DMS53 treated with DMSO at 0.1 percent for 48 hours (cell line): ENCODE measurements around the gene CTRB1.

Source experiments
- DNase-seq: peaks from one replicate; lab custom pipeline; 2025; ENCODE audit not compliant: unreplicated experiment; lab: John Stamatoyannopoulos, UW

Gene CTRB1

DNA sequence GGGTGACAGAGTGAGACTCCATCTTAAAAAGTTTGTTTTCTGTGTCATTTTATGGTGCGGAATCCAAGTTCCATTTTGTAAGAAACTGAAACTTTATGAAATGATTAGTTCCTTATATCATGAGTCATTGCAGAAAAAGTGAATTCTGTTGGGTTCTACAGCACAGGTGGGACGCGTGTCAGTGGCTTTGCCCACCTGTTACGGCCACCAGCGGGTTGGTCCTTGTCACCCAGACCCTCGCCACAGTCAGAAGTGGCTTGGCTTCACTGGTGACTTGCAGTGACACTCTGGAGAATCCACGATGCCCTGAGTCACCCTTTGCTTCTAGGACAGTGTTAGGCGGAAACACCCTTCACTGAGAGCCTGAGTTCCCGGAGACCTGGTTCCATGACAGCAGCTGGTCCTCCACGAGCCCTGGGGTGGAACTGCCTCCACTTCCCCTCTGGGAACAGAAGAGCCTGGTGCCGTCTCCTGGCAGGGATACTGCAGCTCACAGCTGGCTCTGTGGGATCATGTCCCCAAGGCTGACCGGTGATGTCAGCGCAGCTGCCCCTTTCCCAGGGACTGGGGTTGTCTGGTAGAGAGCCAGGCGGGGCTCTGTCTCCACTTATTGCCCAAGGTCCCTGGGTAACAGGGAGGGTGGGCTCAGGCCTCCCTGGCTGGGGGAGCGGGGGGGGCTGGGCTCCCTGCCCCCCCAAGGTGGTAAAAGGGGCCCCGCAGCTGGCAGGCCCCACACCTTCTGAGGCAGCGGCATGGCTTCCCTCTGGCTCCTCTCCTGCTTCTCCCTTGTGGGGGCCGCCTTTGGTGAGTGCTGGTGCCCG is at the start of gene CTRB1:
Gene CTRB1 (plus strand): TSS at position 733 of the 821 bp plus-strand sequence. CDS start 20 bp downstream, at position 753.
- no peak for DNase-seq

DNA sequence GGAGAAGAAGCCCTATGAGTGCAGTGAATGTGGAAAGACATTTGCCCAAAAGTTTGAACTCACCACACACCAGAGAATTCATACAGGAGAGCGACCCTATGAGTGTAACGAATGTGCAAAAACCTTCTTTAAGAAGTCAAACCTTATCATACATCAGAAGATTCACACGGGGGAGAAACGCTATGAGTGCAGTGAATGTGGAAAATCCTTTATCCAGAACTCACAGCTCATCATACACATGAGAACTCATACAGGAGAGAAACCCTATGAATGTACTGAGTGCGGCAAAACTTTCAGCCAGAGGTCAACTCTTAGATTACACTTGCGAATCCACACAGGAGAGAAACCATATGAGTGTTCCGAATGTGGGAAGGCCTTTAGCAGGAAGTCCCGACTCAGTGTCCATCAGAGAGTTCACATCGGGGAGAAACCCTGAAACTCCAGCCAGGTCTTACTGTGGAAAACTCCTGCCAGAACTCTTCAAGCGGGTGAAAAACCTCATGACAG is 48.8 kb upstream of the CTRB1 start:
- DNase-seq: no peak

DNA sequence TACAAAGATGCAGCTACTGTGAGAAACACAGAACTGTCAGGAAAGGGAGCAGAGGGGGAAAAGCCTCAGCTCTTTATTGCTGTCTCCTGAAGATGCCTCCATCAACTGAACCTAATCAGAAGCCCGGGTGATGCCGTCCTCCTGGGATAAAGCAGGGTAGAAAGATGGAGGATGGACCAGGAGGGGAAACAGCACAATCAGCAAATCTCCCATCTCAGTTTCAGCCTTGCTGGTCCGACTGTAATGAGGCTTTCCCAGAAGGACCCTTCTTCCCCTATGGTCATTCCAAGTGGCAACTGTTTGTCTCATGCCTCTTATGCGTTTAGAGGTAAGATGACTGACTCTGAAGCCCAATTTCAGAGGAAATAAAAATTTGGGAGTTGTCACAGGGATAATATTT is 46.2 kb upstream of the CTRB1 start:
- no peak for DNase-seq

DNA sequence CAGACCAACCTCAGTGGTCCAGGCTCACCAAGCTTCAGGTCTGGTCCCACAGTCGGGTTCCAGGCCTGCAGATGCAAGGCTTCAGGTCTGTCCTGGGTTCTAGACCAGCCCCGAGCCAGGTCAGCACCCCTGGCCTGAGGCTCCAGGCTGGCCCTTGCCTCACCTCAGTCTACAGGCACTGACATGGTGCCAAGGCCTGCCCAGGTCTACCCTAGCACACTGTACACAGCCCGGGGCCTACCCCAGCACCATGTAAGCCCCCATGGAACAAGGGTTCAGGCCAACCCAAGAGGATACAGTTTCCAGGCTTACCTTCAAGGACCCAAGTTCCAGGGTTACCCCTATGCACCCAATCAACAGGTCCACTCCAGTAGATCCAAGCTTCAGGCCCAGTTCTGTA is 43.7 kb upstream of the CTRB1 start:
- no peak for DNase-seq

DNA sequence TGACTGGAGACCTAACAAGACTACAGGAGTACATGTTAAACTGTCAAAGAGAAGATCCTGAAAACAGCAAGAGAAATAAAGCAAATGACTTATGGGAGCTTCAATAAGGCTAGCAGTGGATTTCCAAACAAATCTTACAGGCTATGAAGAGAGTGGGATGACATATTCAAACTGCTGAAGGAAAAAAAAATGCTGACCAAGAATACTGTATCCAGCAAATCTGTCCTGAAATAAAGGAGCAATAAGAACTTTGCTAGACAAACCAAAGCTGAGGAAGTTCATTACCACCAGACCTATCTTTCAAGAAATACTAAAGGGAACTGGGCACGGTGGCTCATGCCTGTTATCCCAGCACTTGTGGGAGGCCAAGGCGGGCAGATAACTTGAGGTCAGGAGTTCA is 41.9 kb upstream of the CTRB1 start:
- no peak for DNase-seq

DNA sequence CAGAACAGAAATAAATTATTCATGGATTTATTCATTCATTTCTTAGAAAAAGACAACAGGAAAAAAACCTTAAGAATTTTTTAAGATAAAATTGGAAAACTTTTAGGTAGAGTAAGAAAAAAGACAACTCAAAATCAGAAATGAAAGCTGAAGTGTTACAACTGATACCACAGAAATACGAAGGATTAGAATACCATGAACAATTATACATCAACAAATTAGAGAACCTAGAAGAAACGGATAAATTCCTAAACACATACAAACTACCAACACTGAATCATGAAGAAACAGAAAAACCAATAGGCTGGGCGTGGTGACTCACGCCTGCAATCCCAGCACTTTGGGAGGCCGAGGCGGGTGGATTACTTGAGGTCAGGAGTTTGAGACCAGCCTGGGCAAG is 39.6 kb upstream of the CTRB1 start:
- no peak for DNase-seq

DNA sequence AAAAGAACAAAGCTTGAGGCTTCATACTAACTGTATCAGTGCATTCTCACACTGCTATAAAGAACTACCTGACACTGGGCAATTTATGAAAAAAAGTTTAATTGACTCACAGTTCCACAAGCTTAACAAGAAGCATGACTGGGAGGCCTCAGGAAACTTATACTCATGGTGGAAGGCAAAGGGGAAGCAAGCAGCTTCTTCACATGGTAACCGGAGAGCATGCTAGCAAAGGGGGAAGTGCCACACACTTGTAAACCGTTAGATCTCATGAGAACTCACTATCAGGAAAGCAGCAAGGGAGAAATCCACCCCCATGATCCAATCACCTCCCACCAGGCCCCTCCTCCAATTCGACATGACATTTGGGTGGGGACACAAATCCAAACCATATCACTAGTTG is 37.2 kb upstream of the CTRB1 start:
- DNase-seq: no peak

DNA sequence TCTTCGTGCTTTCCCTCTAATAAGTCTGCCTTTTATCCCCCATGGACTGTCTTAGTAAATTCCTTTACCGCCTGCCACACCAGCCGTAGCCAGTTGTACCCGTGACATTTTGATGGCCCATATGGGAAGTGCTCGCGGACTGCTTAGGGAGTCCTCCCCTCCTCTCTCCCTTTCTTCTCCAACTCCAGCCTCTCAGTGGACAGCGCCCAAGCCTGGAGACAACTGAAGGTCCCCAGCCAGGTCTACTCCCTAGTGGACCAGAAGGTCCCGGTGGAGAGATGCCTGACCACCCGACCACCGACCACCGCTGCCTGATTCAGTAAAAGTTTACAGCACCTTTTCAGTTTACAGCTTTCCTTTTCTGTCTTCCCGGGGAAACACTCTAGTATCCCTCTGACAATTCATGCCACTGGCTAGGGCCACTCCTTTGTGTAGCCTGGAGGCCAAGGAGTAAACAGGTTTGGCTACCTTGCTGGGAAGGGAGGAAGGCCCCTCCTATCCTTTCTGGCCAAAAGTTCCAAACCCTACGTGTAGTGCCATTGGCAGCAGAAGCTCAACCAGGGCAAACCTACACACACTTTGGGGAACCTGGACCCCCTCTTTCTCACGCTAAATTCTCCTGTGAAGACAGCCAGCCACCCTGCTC is 29.8 kb upstream of the CTRB1 start:
- no peak for DNase-seq

DNA sequence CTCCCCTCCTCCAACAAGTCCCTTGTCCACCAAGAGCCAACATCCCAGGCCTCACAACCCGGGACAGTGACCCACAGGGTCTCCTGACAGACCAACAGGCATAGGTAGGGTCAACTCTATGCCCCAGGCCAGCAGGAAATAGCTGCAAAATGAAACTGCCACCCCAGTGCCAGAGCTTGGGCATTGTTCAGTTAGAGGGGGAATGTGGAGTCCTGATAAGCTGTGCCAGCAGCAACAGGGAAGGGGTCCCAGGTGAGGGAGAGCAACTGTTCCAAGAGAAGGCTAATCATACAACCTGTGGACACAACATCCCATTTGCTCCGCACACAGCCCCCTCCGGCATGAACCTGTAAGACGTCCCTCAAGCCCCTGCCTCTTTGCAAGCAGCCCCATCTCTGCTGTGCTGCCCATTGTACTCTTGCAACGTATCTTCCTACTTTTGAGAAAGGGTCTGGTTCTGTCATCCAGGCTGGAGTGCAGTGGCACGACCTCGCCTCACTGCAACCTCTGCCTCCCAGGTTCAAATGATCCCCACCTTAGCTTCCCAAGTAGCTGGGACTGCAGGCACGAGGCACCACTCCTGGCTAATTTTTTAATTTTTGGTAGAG is 29.0 kb upstream of the CTRB1 start:
- no peak for DNase-seq

DNA sequence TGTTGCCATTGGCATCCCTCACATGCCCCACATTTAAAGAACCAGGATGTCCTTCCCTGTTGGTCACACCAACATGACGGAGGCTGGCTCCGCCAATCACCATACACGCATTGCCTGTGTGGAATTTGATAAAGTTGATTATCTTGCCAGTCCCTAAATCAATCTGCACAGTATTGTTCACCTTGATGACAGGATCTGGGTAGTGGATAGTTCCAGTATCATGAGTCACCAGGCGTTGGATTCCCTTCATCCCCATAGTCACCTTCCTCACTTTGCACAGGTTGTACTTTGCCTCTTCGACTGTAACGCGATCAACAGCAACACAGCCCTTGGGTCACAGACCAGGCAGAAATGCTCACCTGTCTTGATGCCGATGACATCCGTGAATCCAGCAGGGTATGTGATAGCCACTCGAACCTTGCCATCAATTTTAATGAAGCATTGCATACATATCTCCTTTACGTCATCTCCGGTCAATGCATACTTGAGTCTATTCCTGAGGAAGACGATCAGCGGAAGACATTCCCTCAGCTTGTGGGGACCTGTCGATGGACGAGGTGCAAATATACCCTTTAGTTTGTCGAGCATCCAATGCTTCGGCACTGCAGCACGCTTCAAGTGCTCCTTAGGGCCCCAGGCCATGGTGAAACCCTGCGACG is 26.1 kb upstream of the CTRB1 start:
- DNase-seq: no peak

DNA sequence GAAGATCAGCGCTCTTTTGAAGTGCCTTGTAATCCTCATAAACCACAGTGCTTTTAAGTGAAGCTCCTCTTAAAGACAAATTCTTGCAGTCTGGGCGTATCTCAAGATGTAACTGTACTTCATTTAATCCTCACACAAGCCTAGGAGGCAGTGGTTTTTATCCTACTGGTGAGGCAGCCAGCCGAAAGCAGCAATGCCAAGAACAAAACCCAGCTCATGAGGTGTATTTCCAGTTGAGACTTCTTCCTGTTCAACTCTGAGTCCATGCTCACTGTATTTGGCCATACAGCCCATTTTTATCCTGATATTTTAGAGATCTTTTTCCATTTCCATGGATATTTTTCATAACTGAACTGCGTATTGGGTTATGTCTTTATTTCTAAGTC is 25.5 kb upstream of the CTRB1 start:
- DNase-seq: no peak

DNA sequence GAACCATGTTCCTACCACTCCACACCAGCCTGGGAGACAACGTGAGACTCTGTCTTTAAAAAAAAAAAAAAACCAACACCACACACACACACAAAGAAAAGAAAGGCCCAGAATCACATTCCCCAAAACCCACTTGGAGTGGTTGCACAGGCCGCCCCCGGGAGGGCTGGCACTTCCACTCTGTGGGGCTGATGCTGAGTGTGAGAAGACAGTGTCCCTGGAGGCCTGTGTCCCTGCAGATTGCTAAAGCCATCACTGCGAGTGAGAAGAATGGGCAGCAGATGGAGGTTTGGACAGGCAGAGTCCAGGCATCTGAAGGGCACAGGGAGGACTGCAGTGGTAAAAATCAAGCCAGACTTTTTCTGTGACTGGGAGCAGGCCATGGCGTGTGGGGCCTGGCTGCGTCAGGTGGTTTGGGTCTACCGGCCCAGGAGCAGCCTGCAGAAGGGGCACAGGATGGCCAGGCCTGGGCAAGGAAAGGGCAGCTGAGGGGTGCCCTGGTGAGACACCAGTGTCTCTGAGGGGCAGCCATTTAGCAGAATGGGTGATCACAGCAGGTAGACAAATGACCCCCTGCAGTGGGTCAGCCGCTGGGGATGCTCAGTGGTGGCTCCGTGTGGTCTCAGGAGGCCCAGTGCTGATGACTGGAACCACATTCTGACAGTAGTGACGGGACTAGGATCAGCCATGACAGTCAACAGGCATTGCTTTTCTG is 24.9 kb upstream of the CTRB1 start:
- no peak for DNase-seq

DNA sequence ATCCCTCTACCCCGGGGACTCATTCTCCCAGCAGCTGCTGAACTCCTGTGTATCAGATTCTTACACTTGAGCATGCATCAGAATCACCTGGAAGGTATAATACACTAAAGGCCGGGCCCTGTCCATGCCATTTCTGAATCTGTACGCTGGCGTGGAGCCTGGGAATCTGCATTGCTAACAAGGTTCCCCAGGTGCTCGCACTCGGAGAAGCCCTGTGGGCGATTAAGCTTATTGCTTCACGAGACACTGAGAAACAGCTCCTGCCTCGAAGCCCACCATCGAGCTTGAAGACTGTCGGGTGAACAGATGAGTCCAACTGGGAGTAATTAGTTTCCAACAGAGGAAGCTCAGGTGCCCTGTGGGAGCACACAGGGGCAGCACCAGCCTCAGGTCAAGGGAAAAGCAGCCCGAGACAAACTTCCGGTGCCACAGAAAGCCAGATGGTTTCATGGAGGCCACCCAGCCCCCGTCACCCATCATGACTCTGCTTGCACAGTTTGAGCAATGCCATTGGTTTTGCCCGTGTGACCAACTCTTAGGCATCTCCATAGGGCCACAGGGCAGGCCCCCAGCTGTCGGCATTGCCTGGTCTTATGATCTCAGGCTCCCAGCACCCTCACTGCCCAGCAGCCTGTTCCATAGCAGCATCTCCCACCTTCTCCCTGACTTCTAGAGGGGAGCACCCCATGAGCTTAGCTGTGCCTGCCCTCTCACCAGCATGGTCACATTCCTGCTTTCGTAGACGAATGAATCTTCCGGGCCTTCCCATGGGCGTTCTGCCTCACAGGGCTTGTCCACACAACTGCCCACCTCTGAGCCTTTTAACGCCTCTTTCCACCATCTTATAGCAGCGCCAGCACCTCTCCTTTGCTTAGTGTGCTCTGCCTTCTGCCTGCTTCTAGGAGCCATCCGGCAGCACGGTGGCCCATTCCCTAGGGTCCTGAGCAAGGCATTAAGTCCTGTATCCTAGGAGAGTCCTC is 22.7 kb upstream of the CTRB1 start:
- DNase-seq: no peak

DNA sequence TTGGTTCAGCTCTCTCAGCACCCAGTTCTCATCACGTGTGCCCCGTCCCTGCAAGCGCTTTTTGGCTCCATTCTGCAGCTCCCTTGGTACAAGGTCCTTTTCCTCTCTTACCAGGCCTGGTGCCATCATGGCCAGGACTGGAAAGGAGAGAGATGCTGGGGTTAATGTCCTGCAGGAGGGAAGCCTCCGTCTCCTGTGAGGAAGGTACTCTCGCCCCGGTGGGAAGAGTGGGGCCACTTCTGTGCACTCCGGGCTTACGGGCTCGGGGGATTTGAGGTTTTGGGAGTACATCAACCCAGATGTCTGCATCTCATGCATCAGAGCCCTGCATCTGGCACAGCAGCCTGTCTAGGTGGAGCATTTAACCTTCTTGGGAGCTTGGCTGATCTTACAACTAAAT is 22.0 kb upstream of the CTRB1 start:
- DNase-seq: no peak

DNA sequence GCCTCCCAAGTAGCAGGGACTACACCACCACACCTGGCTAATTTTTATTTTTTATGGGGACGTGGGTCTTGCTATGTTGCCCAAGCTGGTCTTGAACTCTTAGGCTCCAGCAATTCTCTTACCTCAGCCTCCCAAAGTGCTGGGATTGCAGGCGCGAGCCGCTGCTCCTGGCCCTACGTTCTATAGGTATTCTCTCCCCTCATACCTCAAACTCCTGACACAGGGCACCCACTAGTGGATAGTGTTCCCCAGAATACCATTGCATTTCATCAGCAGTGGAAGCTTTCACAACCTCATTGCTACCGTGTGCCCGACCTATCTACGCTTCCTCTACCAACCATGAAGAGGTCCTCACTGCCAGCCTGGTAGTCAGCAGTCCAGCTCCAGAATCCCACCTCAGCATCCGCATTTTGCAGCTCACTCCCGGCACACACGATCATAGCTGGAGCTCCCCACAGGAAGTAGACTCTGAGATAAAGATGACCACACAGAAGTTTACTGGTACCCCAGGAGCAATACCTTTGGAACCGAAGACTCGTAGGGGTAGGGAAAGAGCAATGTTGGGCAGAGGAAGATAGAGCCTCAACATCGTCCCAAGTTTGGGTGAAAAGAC is 21.2 kb upstream of the CTRB1 start:
- DNase-seq: no peak

DNA sequence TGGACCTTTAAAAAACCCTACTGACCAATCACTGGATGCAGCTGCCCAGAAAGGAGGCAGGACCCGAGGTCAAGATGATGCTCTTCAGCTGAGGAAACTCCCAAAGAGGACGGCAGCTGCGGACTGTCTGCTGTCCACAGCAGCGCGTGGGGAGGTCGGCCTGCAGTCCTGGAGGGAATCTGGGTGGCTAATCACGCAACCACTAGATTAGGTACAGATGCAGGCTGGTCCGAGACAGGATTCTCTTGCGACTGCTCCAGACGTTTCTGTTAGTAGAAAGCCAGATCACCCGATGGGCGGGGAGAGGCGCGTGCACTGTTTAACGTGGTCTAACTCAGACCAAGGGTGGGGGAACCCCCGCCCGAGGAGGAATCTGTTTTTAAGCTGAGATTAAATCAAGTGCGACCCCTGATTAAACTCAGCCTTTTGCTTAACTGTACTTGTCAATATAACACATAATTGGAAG is 20.6 kb upstream of the CTRB1 start:
- no peak for DNase-seq

DNA sequence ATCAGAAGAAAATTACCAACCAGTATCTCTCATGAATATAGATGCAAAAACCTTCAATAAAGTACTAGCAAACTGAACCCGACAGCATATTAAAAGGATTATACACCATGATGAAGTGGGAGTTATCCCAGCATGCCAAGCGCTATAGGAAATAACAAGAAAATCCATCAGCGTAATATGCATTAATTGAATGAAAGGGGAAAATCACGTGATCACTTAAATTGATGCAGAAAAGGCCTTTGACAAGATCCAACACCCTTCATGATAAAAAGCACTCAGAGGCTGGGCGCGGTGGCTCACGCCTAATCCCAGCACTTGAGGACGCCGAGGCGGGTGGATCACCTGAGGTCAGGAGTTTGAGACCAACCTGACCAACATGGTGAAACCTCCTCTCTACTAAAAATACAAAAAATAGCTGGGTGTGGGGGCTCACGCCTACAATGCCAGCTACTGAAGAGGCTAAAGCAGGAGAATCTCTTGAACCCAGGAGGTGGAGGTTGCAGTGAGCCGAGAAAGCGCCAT is 16.7 kb upstream of the CTRB1 start:
- no peak for DNase-seq

DNA sequence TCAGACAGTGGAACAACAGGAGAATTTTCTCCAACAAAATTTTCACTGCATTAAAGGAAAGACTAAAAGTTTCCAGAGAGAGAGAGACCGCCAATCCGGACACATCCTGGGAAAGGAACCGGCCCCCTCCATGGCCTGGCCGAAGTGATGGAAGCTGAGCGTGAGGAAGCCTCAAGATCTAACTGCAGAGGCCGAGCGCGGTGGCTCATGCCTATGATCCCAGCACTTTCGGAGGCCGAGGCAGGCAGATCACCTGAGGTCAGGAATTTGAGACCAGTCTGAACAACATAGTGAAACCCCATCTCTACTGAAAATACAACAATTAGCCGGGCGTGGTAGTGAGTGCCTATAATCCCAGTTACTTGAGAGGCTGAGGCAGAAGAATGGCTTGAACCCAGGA is 15.7 kb upstream of the CTRB1 start:
- DNase-seq: no peak
